GM18868 (cell line): ENCODE data around the gene EGFL7.

Experiments used
- ATAC-seq: cut with Tn5 transposase; IDR thresholded peaks from one replicate; pipeline ENCODE4 v1.9.1; 2021; ENCODE audit warnings: mild to moderate bottlenecking, moderate library complexity; ENCODE audit not compliant: unreplicated experiment

Gene EGFL7

GRCh38 chr9:136658849-136659535, 3.7 kb upstream of the EGFL7 start:
- ATAC-seq, result no peak

- ATAC-seq, result no peak
These were observed 2.6 kb upstream of the EGFL7 start for GRCh38 chr9:136659861-136660784.

GRCh38 chr9:136660971-136661550, 1.7 kb upstream of the EGFL7 start:
- no peak for ATAC-seq

GRCh38 chr9:136661641-136662325, 933 bp upstream of the EGFL7 start:
- no peak for ATAC-seq

GRCh38 chr9:136662326-136662655, 425 bp upstream of the EGFL7 start:
- ATAC-seq, result no peak

GRCh38 chr9:136664000-136664915, 1.5 kb downstream of the EGFL7 start:
- ATAC-seq, result no peak

GRCh38 chr9:136665111-136665703, 2.5 kb downstream of the EGFL7 start:
- ATAC-seq, result no peak

GRCh38 chr9:136665704-136666371, 3.1 kb downstream of the EGFL7 start:
- ATAC-seq, result no peak

GRCh38 chr9:136666372-136667213, 3.9 kb downstream of the EGFL7 start:
- no peak for ATAC-seq

GRCh38 chr9:136667214-136667939, 4.7 kb downstream of the EGFL7 start:
- no peak for ATAC-seq

GRCh38 chr9:136667940-136668760, 5.4 kb downstream of the EGFL7 start:
- no peak for ATAC-seq

GRCh38 chr9:136668983-136669790, 6.5 kb downstream of the EGFL7 start:
- no peak for ATAC-seq

- ATAC-seq, result no peak
These were observed 7.2 kb downstream of the EGFL7 start for GRCh38 chr9:136669791-136670464.

- no peak for ATAC-seq
These were observed 8.0 kb downstream of the EGFL7 start for GRCh38 chr9:136670576-136671253.

- no peak for ATAC-seq
These were observed 8.5 kb downstream of the EGFL7 start for GRCh38 chr9:136671254-136671614.
